A549 (cell line): ENCODE measurements around the gene OR1B1. TPM values are rescaled to one million over a fixed set of nuclear protein-coding genes. Genes with fewer than 3 reads are reported as not detected.
"Not testable (repeated sequence)": the region's sequence is repeated elsewhere in the genome, so short reads cannot be mapped to it uniquely, and the experiment has no call there.

Experiments
- ATAC-seq, 2 experiments: fragments of 200-7000 bp in 1 of 2; fragments of >200 bp in 1 of 2; cut with Nextera tagmentation in 1 of 2; cut with Tn5 transposase in 1 of 2; 3 replicates each; pipeline versions ENCODE4 v1.8.0 to v1.9.1; 2018 to 2020; ENCODE audit warnings: mild to moderate bottlenecking in 1 of 2, moderate library complexity in 1 of 2
- CTCF ChIA-PET: fragments of 300-600 bp; sonication (Branson Sonifier 250); formaldehyde crosslinking; extraction: SDS; loops from one replicate; lab custom pipeline; 2021; ENCODE audit warnings: antibody characterized with exemption, inconsistent platforms; lab: Yijun Ruan, JAX
- POLR2A ChIA-PET: fragments of 350-600 bp; formaldehyde crosslinking; extraction: SDS; loops from one replicate; lab custom pipeline; 2021; ENCODE audit warnings: antibody characterized with exemption, inconsistent platforms; lab: Yijun Ruan, JAX
- DNase-seq, 2 experiments: peaks; one replicate each; pipeline versions ENCODE4 v3.0.0 to v3.0.0-alpha.2; 2011 to 2016; ENCODE audit warnings: low read depth in 1 of 2, low spot score in 1 of 2
- FAIRE-seq: peaks from 2 replicates; lab custom pipeline; 2011; peaks lifted over from hg19 to GRCh38; lab: Jason Lieb, UNC
- H3K27ac ChIP-seq, 2 experiments: fragments of >200 bp; sonication (Bioruptor Twin); formaldehyde crosslinking; 3 replicates each; pipeline ENCODE4 v1.5.1; 2016 to 2017
- H3K4me1 ChIP-seq: fragments of >200 bp; sonication (Bioruptor Twin); formaldehyde crosslinking; 3 replicates; pipeline ENCODE4 v1.6.1; 2016
- H3K4me2 ChIP-seq: fragments of >200 bp; sonication (Bioruptor Twin); formaldehyde crosslinking; 3 replicates; pipeline ENCODE4 v1.6.1; 2016
- H3K4me3 ChIP-seq: fragments of >200 bp; sonication (Bioruptor Twin); formaldehyde crosslinking; 3 replicates; pipeline ENCODE4 v1.5.1; 2016
- H3K9me3 ChIP-seq: fragments of >200 bp; sonication (Bioruptor Twin); formaldehyde crosslinking; 3 replicates; pipeline ENCODE4 v1.6.1; 2016
- BHLHE40 ChIP-seq: IDR thresholded peaks from 2 replicates; pipeline ENCODE4 v1.6.1; 2012; ENCODE audit warnings: low read depth, low read length, inconsistent platforms
- CEBPB ChIP-seq, 2 experiments: fragments of >200 bp in 1 of 2; sonication (Bioruptor Twin) in 1 of 2; formaldehyde crosslinking in 1 of 2; IDR thresholded peaks; 2 replicates each; pipeline ENCODE4 v1.6.1; 2012 to 2016
- CHD2 ChIP-seq: fragments of 150-350 bp; IDR thresholded peaks from 2 replicates; pipeline ENCODE4 v1.6.1; 2014; ENCODE audit warnings: low read length; ENCODE audit not compliant: partially characterized antibody
- EHF ChIP-seq: fragments of 250-450 bp; sonication (Bioruptor Pico); IDR thresholded peaks from 2 replicates; pipeline ENCODE4 v1.5.0; 2020; ENCODE audit warnings: mild to moderate bottlenecking
- EHMT2 ChIP-seq: fragments of 200-600 bp; sonication (generic); IDR thresholded peaks from 2 replicates; pipeline ENCODE4 v1.6.1; 2016; ENCODE audit warnings: antibody characterized with exemption, low read depth, mild to moderate bottlenecking, moderate library complexity
- ELK1 ChIP-seq: fragments of 150-350 bp; IDR thresholded peaks from 2 replicates; pipeline ENCODE4 v1.6.1; 2014; ENCODE audit warnings: low read depth, mild to moderate bottlenecking, low read length
- FOSL2 ChIP-seq, 2 experiments: fragments of 450-650 bp in 1 of 2; fragments of >200 bp in 1 of 2; sonication (Bioruptor Twin) in 1 of 2; formaldehyde crosslinking; IDR thresholded peaks; 2 replicates each; pipeline versions ENCODE4 v1.5.0 to v1.6.1; 2016 to 2020; ENCODE audit warnings: mild to moderate bottlenecking in 1 of 2, moderate library complexity in 1 of 2
- GATA3 ChIP-seq: IDR thresholded peaks from 2 replicates; pipeline ENCODE4 v1.6.1; 2012; ENCODE audit warnings: borderline replicate concordance
- HDAC2 ChIP-seq: fragments of 200-600 bp; sonication (generic); IDR thresholded peaks from 2 replicates; pipeline ENCODE4 v1.6.1; 2016
- HEYL ChIP-seq: fragments of 250-450 bp; sonication (Bioruptor Pico); IDR thresholded peaks from 2 replicates; pipeline ENCODE4 v1.8.0; 2021; ENCODE audit warnings: mild to moderate bottlenecking, moderate library complexity
- HMGXB4 ChIP-seq: fragments of 250-450 bp; sonication (Bioruptor Pico); IDR thresholded peaks from 2 replicates; pipeline ENCODE4 v1.5.0; 2021; ENCODE audit warnings: mild to moderate bottlenecking, moderate library complexity, borderline replicate concordance
- HOXB13 ChIP-seq: fragments of 250-450 bp; sonication (Bioruptor Pico); IDR thresholded peaks from 2 replicates; pipeline ENCODE4 v1.5.0; 2020; ENCODE audit warnings: low read depth, mild to moderate bottlenecking, moderate library complexity
- HOXB5 ChIP-seq: fragments of 250-450 bp; sonication (Bioruptor Pico); IDR thresholded peaks from 2 replicates; pipeline ENCODE4 v1.5.0; 2020; ENCODE audit warnings: mild to moderate bottlenecking, moderate library complexity
- JUNB ChIP-seq: fragments of >200 bp; sonication (Bioruptor Twin); formaldehyde crosslinking; IDR thresholded peaks from 2 replicates; pipeline ENCODE4 v1.6.1; 2016
- KDM5A ChIP-seq: fragments of 200-600 bp; sonication (generic); IDR thresholded peaks from 2 replicates; pipeline ENCODE4 v1.6.1; 2016; ENCODE audit warnings: antibody characterized with exemption, mild to moderate bottlenecking
- MAFK ChIP-seq: fragments of 450-650 bp; IDR thresholded peaks from 2 replicates; pipeline ENCODE4 v1.6.1; 2014; ENCODE audit not compliant: partially characterized antibody
- MAX ChIP-seq: IDR thresholded peaks from 2 replicates; pipeline ENCODE4 v1.6.1; 2012
- MYC ChIP-seq: IDR thresholded peaks from 2 replicates; pipeline ENCODE4 v1.6.1; 2012; ENCODE audit warnings: mild to moderate bottlenecking, inconsistent platforms, low read length, improper control_type of control experiment, borderline replicate concordance
- NFE2L2 ChIP-seq: fragments of 150-350 bp; conservative IDR thresholded peaks from 2 replicates; pipeline ENCODE4 v1.6.1; 2014; ENCODE audit warnings: low read length
- PHF8 ChIP-seq: fragments of 200-600 bp; sonication (generic); IDR thresholded peaks from 2 replicates; pipeline ENCODE4 v1.6.1; 2016; ENCODE audit warnings: low read depth, mild to moderate bottlenecking, antibody characterized with exemption, moderate library complexity, borderline replicate concordance
- RAD21 ChIP-seq, 2 experiments: fragments of >200 bp in 1 of 2; sonication (Bioruptor Twin) in 1 of 2; formaldehyde crosslinking in 1 of 2; IDR thresholded peaks in 1 of 2; conservative IDR thresholded peaks in 1 of 2; 2 replicates in 1 of 2; 3 replicates in 1 of 2; pipeline ENCODE4 v1.6.1; 2012 to 2018; ENCODE audit warnings: inconsistent platforms in 1 of 2
- RFX5 ChIP-seq: fragments of 450-650 bp; IDR thresholded peaks from 2 replicates; pipeline ENCODE4 v1.7.1; 2014; ENCODE audit warnings: antibody characterized with exemption, mild to moderate bottlenecking, moderate library complexity
- SMC3 ChIP-seq: fragments of >200 bp; sonication (Bioruptor Twin); formaldehyde crosslinking; IDR thresholded peaks from 3 replicates; pipeline ENCODE4 v1.6.1; 2018; ENCODE audit warnings: inconsistent platforms
- ZFP36 ChIP-seq: fragments of 450-650 bp; IDR thresholded peaks from 2 replicates; pipeline ENCODE4 v1.6.1; 2014; ENCODE audit warnings: borderline replicate concordance; ENCODE audit not compliant: partially characterized antibody
- WGBS: methylation state at CpG from one replicate; pipeline ENCODE4 v1.1.6; 2017; ENCODE audit errors: missing lambda C conversion rate; 5-methylcytosine and 5-hydroxymethylcytosine counted together
- polyA plus RNA-seq, 4 experiments: library from polyadenylated mRNA; depleted of rRNA in 3 of 4; stranded (reverse); fragments of >200 nt; fragmentation: RNase III in 1 of 4; extraction: RNeasy Plus Mini Kit Qiagen cat#74134 plus additional on column Dnase treatment in 1 of 4; gene quantifications; 2 replicates in 3 of 4; 3 replicates in 1 of 4; pipeline ENCODE4 v1.2.3, GENCODE V29; 2011 to 2017

OR1B1 gene
- polyA plus RNA-seq, 2 of the 4 experiments (the other 2 are of a cell fraction): not detected

GRCh38 chr9:122605691-122606090 is 51.7 kb downstream of the OR1B1 start:
- FAIRE-seq: no peak
- POLR2A ChIA-PET: no interaction called here
- no peak overlapping the region for H3K27ac ChIP-seq
- no peaks in the 10 kb centered on the region for H3K4me1 ChIP-seq
- 0% methylated on average over 1 of the region's 1 CpG for WGBS
- ATAC-seq: no peak
- H3K9me3 ChIP-seq: no peaks in the 10 kb centered on the region
- DNase-seq: no peak
- CTCF ChIA-PET: no interaction called here
- H3K4me2 ChIP-seq: no peak overlapping the region
- no peak for TF ChIP-seq ELK1
- no peak for TF ChIP-seq EHMT2
- no peak for TF ChIP-seq CEBPB (IDR thresholded peaks at IDR 0.05)
- no peak for TF ChIP-seq HDAC2
- TF ChIP-seq NFE2L2: no peak
- TF ChIP-seq MAX: no peak
- TF ChIP-seq HOXB13: no peak
- no peak for TF ChIP-seq MYC
- TF ChIP-seq CHD2: no peak
- no peak for TF ChIP-seq HEYL
- no peak for TF ChIP-seq PHF8
- TF ChIP-seq HOXB5 (CRISPR knock-in tag): no peak
- no peak overlapping the region for H3K4me3 ChIP-seq

GRCh38 chr9:122583284-122583683 is 74.1 kb downstream of the OR1B1 start, which contains the start of gene OR1L8:
Gene OR1L8 (minus strand): TSS chr9:122583384. CDS start chr9:122568477, 14,907 bp downstream.
- ATAC-seq, FAIRE-seq, H3K4me3 ChIP-seq, POLR2A ChIA-PET, H3K27ac ChIP-seq, CTCF ChIA-PET, H3K4me2 ChIP-seq, H3K9me3 ChIP-seq, DNase-seq: not testable (repeated sequence)
- WGBS: 81% methylated on average over 8 of the region's 8 CpGs
- H3K4me1 ChIP-seq: peaks cover 17% of the 10 kb centered on the region; the same call in 2 of the 3 replicates

- FAIRE-seq (peak; percentile 79), ATAC-seq (peak; percentile 80 to 93), DNase-seq (peak; percentile 18 to 70)
- H3K27ac ChIP-seq: peak overlapping the region; percentile 63 to 75
- TF ChIP-seq NFE2L2 (peak; percentile 64), HOXB5 (CRISPR knock-in tag) (no peak), KDM5A (no peak), EHF (CRISPR knock-in tag) (no peak), JUNB (no peak), BHLHE40 (no peak), FOSL2 (IDR thresholded peaks at IDR 0.05) (peak; percentile 50; the same call in 1 of the 2 replicates), FOSL2 (CRISPR knock-in tag; IDR thresholded peaks at IDR 0.05) (peak; percentile 84), RFX5 (no peak), ELK1 (no peak), HMGXB4 (CRISPR knock-in tag) (no peak), MAX (no peak), SMC3 (no peak), RAD21 (conservative IDR thresholded peaks at IDR 0.05 in 1 of 2, IDR thresholded peaks at IDR 0.05 in 1 of 2) (no peak), ZFP36 (no peak), GATA3 (peak; percentile 31; the same call in 1 of the 2 replicates), MAFK (peak; percentile 97)
- 55% methylated on average over 3 of the region's 3 CpGs for WGBS
- POLR2A ChIA-PET: no interaction called here
- no peaks in the 10 kb centered on the region for H3K9me3 ChIP-seq
- CTCF ChIA-PET: no interaction called here
- no peak overlapping the region for H3K4me3 ChIP-seq
- H3K4me2 ChIP-seq: peak overlapping the region; percentile 54
- H3K4me1 ChIP-seq: peaks cover 17% of the 10 kb centered on the region; the same call in 2 of the 3 replicates
These were observed 77.1 kb downstream of the OR1B1 start for GRCh38 chr9:122580360-122580759.
